Smooth muscle cell (in vitro differentiated cells): ENCODE measurements around the gene REPS2. TPM values are rescaled to one million over a fixed set of nuclear protein-coding genes. Genes with fewer than 3 reads are reported as not detected.

Source experiments
- DNase-seq: peaks from one replicate; lab custom pipeline; 2025; ENCODE audit not compliant: unreplicated experiment; lab: John Stamatoyannopoulos, UW
- H2AFZ ChIP-seq: fragments of 200-600 bp; sonication (generic); 2 replicates; pipeline ENCODE4 v1.6.0; 2016; ENCODE audit warnings: antibody characterized with exemption, low read depth, mild to moderate bottlenecking
- H3F3A ChIP-seq: fragments of 200-600 bp; sonication (generic); 2 replicates; pipeline ENCODE4 v1.6.0; 2017; ENCODE audit warnings: antibody characterized with exemption, low read depth
- H3K27ac ChIP-seq: fragments of 200-600 bp; sonication (generic); 2 replicates; pipeline ENCODE4 v1.5.1; 2016; ENCODE audit warnings: low read depth, mild to moderate bottlenecking
- H3K27me3 ChIP-seq: fragments of 200-600 bp; sonication (generic); 2 replicates; pipeline ENCODE4 v1.6.1; 2016; ENCODE audit warnings: low read depth, mild to moderate bottlenecking
- H3K36me3 ChIP-seq: fragments of 200-600 bp; sonication (generic); 2 replicates; pipeline ENCODE4 v1.5.1; 2016; ENCODE audit warnings: low read depth
- H3K4me1 ChIP-seq: fragments of 200-600 bp; sonication (generic); 2 replicates; pipeline ENCODE4 v1.5.1; 2016; ENCODE audit warnings: low read depth
- H3K4me2 ChIP-seq: fragments of 200-600 bp; sonication (generic); 2 replicates; pipeline ENCODE4 v1.6.0; 2016; ENCODE audit warnings: mild to moderate bottlenecking
- H3K4me3 ChIP-seq: fragments of 200-600 bp; sonication (generic); 2 replicates; pipeline ENCODE4 v1.5.1; 2016; ENCODE audit warnings: mild to moderate bottlenecking
- H3K79me2 ChIP-seq: fragments of 200-600 bp; sonication (generic); 2 replicates; pipeline ENCODE4 v1.6.0; 2016; ENCODE audit warnings: low read depth, mild to moderate bottlenecking
- H3K9ac ChIP-seq: fragments of 200-600 bp; sonication (generic); 2 replicates; pipeline ENCODE4 v1.6.0; 2016; ENCODE audit warnings: low read depth
- H3K9me3 ChIP-seq: fragments of 200-600 bp; sonication (generic); replicated peaks from 2 replicates; pipeline ENCODE4 v1.5.1; 2016; ENCODE audit warnings: low read depth
- H4K20me1 ChIP-seq: fragments of 200-600 bp; sonication (generic); 2 replicates; pipeline ENCODE4 v1.6.0; 2016; ENCODE audit warnings: low read depth
- CTCF ChIP-seq: fragments of 200-600 bp; sonication (generic); IDR thresholded peaks from 2 replicates; pipeline ENCODE4 v1.5.1; 2017; ENCODE audit warnings: borderline replicate concordance, mild to moderate bottlenecking, antibody characterized with exemption; ENCODE audit not compliant: insufficient read depth, poor library complexity, severe bottlenecking
- WGBS: methylation state at CpG from one replicate; pipeline ENCODE4 v1.1.7; 2016; ENCODE audit warnings: low lambda C conversion rate; 5-methylcytosine and 5-hydroxymethylcytosine counted together
- polyA plus RNA-seq: library from polyadenylated mRNA; unstranded; fragments of >200 nt; fragmentation: Nextera tagmentation; extraction: Ambion mirVana; gene quantifications from 2 replicates; pipeline ENCODE4 v1.2.1, GENCODE V29; 2016
- total RNA-seq: library from RNA; depleted of rRNA; stranded (reverse); fragments of >200 nt; gene quantifications from 2 replicates; pipeline ENCODE4 v1.2.3, GENCODE V29; 2014

Gene REPS2
- 1.1 and 1.2 TPM in 2 replicates for total RNA-seq
- 1.0 and 1.1 TPM in 2 replicates for polyA plus RNA-seq

- WGBS: 8% methylated on average over 18 of the region's 71 CpGs
These were observed at the start of gene REPS2 for GRCh38 chrX:16946361-16946964. TSS of gene REPS2 (plus strand) at chrX:16946658. CDS start at chrX:16946862, 204 bp downstream.

DNA sequence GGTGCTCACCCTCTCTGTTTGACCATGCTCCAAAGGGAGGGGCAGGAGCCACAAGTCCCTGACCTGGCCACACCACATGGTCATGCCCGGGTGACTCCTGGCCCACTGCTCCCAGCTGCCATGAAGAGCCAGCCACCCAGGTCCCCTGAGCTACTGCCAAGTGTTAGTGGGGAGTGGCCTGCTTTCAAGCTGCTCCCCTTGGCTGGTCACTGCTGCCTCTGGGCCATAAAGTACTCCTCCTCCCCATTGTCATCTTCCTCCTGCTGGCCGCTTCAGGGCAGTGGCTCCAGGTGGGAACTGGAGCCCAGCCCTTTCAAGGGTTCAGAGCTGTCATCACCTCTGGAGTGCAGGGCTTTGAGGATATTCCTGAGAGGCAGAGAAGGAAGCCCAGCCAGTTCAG is 49.0 kb upstream of the REPS2 start:
- Histone ChIP-seq H3K79me2 (no peaks in the 10 kb centered on the region), H2AFZ (no peak overlapping the region), H3K4me1 (no peaks in the 10 kb centered on the region), H3K4me3 (no peak overlapping the region), H3K27ac (no peak overlapping the region), H3K27me3 (no peaks in the 10 kb centered on the region), H3K4me2 (no peak overlapping the region), H3F3A (no peaks in the 10 kb centered on the region), H3K9me3 (no peaks in the 10 kb centered on the region), H3K9ac (no peak overlapping the region), H3K36me3 (no peaks in the 10 kb centered on the region), H4K20me1 (no peaks in the 10 kb centered on the region)
- no peak for DNase-seq
- TF ChIP-seq CTCF: no peak
- WGBS: 78% methylated on average over 2 of the region's 2 CpGs

More at GRCh38 chrX:16946361-16946964, at the start of gene REPS2:
- no peaks in the 10 kb centered on the region for H3K9me3 ChIP-seq
- peak; percentile 26 for DNase-seq
- H3K27ac ChIP-seq: no peak within 1 kb of the TSS
- no peak within 1 kb of the TSS for H3K9ac ChIP-seq
- no peaks in the 10 kb centered on the region for H4K20me1 ChIP-seq
- H3K79me2 ChIP-seq: no peaks in the 10 kb centered on the region
- H3F3A ChIP-seq: peaks cover 7% of the 10 kb centered on the region
- no peaks in the 10 kb centered on the region for H3K4me1 ChIP-seq
- peak within 1 kb of the TSS; percentile 95 for H3K4me2 ChIP-seq
- no peak for TF ChIP-seq CTCF
- H3K36me3 ChIP-seq: no peaks in the 10 kb centered on the region
- peak within 1 kb of the TSS; percentile 89 for H2AFZ ChIP-seq
- peaks cover 27% of the 10 kb centered on the region for H3K27me3 ChIP-seq
- peak within 1 kb of the TSS; percentile 63 for H3K4me3 ChIP-seq

DNA sequence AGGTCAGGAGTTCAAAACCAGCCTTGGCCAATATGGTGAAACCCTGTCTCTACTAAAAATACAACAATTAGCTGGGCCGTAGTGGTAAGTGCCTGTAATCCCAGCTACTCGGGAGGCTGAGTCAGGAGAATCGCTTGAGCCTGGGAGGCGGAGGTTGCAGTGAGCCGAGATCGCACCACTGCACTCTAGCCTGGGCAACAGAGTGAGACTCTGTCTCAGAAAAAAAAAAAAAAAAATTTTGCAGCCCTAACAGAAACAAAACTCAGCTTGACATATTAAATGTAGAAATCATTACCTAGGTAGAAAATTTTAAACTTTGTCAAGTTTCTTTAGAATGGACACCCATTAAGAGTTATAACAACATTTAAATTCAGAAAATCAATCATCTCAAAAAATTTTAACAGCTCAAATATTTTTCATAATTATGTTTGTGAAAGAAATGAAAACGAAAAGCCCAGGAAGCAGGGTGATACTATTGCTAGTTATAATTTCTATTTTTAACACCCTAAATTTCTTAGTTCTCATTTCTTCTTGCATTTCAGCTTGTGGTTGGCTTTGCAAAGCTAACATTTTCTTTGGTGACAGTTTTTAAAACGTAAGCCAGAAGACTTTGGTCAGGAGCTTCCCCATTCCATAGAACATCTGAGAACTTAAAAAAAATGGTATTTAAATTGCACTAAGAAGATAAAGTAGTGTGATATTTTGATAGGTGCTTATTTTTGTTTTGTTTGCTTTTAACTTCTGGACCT is 43.0 kb upstream of the REPS2 start:
- no peaks in the 10 kb centered on the region for H3K4me1 ChIP-seq
- no peak overlapping the region for H2AFZ ChIP-seq
- no peaks in the 10 kb centered on the region for H3K9me3 ChIP-seq
- no peaks in the 10 kb centered on the region for H3K27me3 ChIP-seq
- H3K27ac ChIP-seq: no peak overlapping the region
- H3K4me3 ChIP-seq: no peak overlapping the region
- TF ChIP-seq CTCF: no peak
- H3K79me2 ChIP-seq: no peaks in the 10 kb centered on the region
- WGBS: 84% methylated on average over 8 of the region's 8 CpGs
- no peak overlapping the region for H3K4me2 ChIP-seq
- no peaks in the 10 kb centered on the region for H4K20me1 ChIP-seq
- no peak overlapping the region for H3K9ac ChIP-seq
- H3K36me3 ChIP-seq: no peaks in the 10 kb centered on the region
- H3F3A ChIP-seq: no peaks in the 10 kb centered on the region
- no peak for DNase-seq
